NB4 (cell line): ENCODE results near the gene XYLT1.

Experiments used
- POLR2A ChIP-seq: IDR thresholded peaks from 2 replicates; pipeline ENCODE4 v1.6.1; 2011; ENCODE audit warnings: mild to moderate bottlenecking; ENCODE audit not compliant: insufficient read length; ENCODE audit errors: extremely low read depth
- TF ChIP-seq, protein P1 (sequence below): IDR thresholded peaks from one replicate; pipeline ENCODE4 v1.5.1; 2012; ENCODE audit warnings: low read depth, low read length

DNA sequence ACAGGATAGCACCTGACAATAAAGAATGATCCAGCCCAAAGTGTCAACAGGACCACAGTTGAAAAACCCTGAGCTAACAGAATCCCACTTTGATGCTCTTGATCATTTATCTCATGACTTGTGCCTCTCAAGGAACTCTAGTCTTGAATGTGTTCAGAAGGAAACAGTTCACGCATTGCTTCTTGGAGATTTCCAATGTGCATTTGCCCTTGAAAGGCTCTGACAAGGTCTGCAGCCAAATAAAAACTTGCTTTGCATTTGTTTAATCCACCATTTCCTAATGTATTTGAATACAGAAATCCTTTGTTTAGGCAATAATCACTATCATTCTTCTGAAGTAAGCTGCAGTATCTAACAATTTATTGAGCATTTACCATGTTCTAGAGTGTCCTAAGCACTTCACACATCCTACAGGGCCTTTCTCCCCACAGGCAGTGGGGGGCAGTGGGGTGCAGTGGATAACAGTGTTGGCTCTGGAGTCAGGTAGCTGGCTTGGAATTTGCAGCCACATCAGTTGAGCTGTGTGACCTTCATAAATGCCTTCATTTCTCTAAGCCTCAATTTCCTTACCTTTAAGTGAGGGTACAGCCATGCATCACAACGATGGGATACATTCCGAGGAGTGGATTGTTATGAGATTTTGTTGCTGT is 239.7 kb downstream of the XYLT1 start:
- TF ChIP-seq, protein P1, sequence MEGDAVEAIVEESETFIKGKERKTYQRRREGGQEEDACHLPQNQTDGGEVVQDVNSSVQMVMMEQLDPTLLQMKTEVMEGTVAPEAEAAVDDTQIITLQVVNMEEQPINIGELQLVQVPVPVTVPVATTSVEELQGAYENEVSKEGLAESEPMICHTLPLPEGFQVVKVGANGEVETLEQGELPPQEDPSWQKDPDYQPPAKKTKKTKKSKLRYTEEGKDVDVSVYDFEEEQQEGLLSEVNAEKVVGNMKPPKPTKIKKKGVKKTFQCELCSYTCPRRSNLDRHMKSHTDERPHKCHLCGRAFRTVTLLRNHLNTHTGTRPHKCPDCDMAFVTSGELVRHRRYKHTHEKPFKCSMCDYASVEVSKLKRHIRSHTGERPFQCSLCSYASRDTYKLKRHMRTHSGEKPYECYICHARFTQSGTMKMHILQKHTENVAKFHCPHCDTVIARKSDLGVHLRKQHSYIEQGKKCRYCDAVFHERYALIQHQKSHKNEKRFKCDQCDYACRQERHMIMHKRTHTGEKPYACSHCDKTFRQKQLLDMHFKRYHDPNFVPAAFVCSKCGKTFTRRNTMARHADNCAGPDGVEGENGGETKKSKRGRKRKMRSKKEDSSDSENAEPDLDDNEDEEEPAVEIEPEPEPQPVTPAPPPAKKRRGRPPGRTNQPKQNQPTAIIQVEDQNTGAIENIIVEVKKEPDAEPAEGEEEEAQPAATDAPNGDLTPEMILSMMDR, result no peak
- TF ChIP-seq POLR2A, result no peak
